ENCODE results near the gene DCAF8. TPM values are rescaled to one million over a fixed set of nuclear protein-coding genes. Genes with fewer than 3 reads are reported as not detected.

DCAF8 gene
- total and polyA plus RNA-seq, 8 donors = 51.1 to 122 (median 86.0) TPM

GRCh38 chr1:160267284-160267991 is 5.1 kb upstream of the DCAF8 start:
- ATAC-seq = no peak
- TF ChIP-seq CTCF (IDR thresholded peaks at IDR 0.05) = no peak
- H3K27me3 ChIP-seq = no peaks in the 10 kb centered on the region
- no peak overlapping the region for H3K4me3 ChIP-seq
- FAIRE-seq = no peak
- intact Hi-C loops (cut with DNase I) = no loop called here
- no peak overlapping the region for H3K27ac ChIP-seq
- 79 to 81% methylated on average over 10 of the region's 10 CpGs for WGBS, 2 donors
- no peaks in the 10 kb centered on the region for H3K36me3 ChIP-seq
- no peak for DNase-seq
- no peaks in the 10 kb centered on the region for H3K9me3 ChIP-seq
- no peaks in the 10 kb centered on the region for H3K4me1 ChIP-seq

GRCh38 chr1:160264795-160265307 is 2.5 kb upstream of the DCAF8 start:
- no peak overlapping the region for H3K27ac ChIP-seq
- 62 to 69% methylated on average over 4 of the region's 4 CpGs for WGBS, 2 donors
- H3K36me3 ChIP-seq = no peaks in the 10 kb centered on the region
- intact Hi-C loops (cut with DNase I) = no loop called here
- H3K9me3 ChIP-seq = no peaks in the 10 kb centered on the region
- FAIRE-seq (no peak), DNase-seq (no peak), ATAC-seq (no peak)
- H3K4me1 ChIP-seq = peaks cover 3 to 12% (median 12%) of the 10 kb centered on the region in 3 donors
- TF ChIP-seq CTCF (IDR thresholded peaks at IDR 0.05) = no peak
- H3K27me3 ChIP-seq = no peaks in the 10 kb centered on the region
- no peak overlapping the region for H3K4me3 ChIP-seq

GRCh38 chr1:160261556-160261892 is 825 bp downstream of the DCAF8 start:
- Histone ChIP-seq H3K4me1 (peaks cover 13 to 33% (median 25%) of the 10 kb centered on the region in 3 donors), H3K27ac (peak overlapping the region; percentile 86 to 98 (median 92)), H3K9me3 (no peaks in the 10 kb centered on the region), H3K4me3 (peak overlapping the region; percentile 62 to 95 (median 77)), H3K36me3 (no peaks in the 10 kb centered on the region), H3K27me3 (no peaks in the 10 kb centered on the region)
- FAIRE-seq (no peak), ATAC-seq (peak; percentile 65 to 82 (median 67)), DNase-seq (peak in 3 of 6 donors; percentile 52 to 55 (median 52))
- intact Hi-C loops (cut with DNase I) = no loop called here
- no peak for TF ChIP-seq CTCF (IDR thresholded peaks at IDR 0.05)
- 0% methylated on average over 8 of the region's 8 CpGs for WGBS, 2 donors

- Histone ChIP-seq H3K9me3 (no peaks in the 10 kb centered on the region), H3K27me3 (no peaks in the 10 kb centered on the region), H3K27ac (peak overlapping the region in 2 of 4 donors; percentile 97 to 98), H3K4me1 (peaks cover 19 to 35% (median 30%) of the 10 kb centered on the region in 3 donors), H3K36me3 (no peaks in the 10 kb centered on the region), H3K4me3 (peak overlapping the region; percentile 62 to 95 (median 77))
- no peak for TF ChIP-seq CTCF (IDR thresholded peaks at IDR 0.05)
- DNase-seq (no peak), FAIRE-seq (no peak), ATAC-seq (no peak)
- 29 to 40% methylated on average over 6 of the region's 6 CpGs for WGBS, 2 donors
- intact Hi-C loops (cut with DNase I) = no loop called here
Observed at GRCh38 chr1:160260406-160261382, 1.7 kb downstream of the DCAF8 start.

Measured in pancreas (tissue), 10 donors.